Measurements from ENCODE around the gene HMGCS1. TPM values are rescaled to one million over a fixed set of nuclear protein-coding genes. Genes with fewer than 3 reads are reported as not detected.

The HMGCS1 gene
- total and polyA plus RNA-seq, 2 of the 8 experiments (the other 6 are each of a cell fraction or from before 2014, with no cell fraction given), result 63.6 to 236 TPM

GRCh38 chr5:43286623-43287022 lies 26.6 kb downstream of the HMGCS1 start:
- Histone ChIP-seq H3K9me3 (ENCODE audit: insufficient read depth in 2 of 2, low read depth in 1 of 2, low read length in 1 of 2) (no peaks in the 10 kb centered on the region), H4K91ac (replicated peaks; ENCODE audit: insufficient read length, low read length) (no peak overlapping the region), H3K18ac (ENCODE audit: extremely low read depth, low read length) (no peak overlapping the region), H3K79me1 (ENCODE audit: low read depth, low read length) (no peaks in the 10 kb centered on the region), H4K20me1 (replicated peaks in 1 of 2; ENCODE audit: control insufficient read depth in 1 of 2, insufficient read depth in 2 of 2, low read length in 2 of 2) (peaks cover 0 to 2% of the 10 kb centered on the region in 2 experiments), H3K23ac (ENCODE audit: insufficient read length) (no peak overlapping the region), H3K4ac (replicated peaks; ENCODE audit: insufficient read length, low read depth, low read length) (no peak overlapping the region), H2BK15ac (ENCODE audit: low read length) (no peak overlapping the region), H3K14ac (ENCODE audit: insufficient read length) (no peak overlapping the region), H3K79me2 (ENCODE audit: control insufficient read depth in 1 of 2, insufficient read depth in 2 of 2, low read length in 2 of 2) (no peaks in the 10 kb centered on the region), H4K8ac (ENCODE audit: extremely low read depth, insufficient read depth, low read length) (no peak overlapping the region), H3K36me3 (ENCODE audit: control insufficient read depth in 2 of 4, insufficient read depth in 4 of 4, low read length in 3 of 4) (peaks cover 0 to 45% (median 21%) of the 10 kb centered on the region in 4 experiments; a peak in 6 of 8 replicates), H2AK5ac (ENCODE audit: low read depth, low read length) (no peak overlapping the region), H3K9ac (replicated peaks in 1 of 4; ENCODE audit: extremely low read depth in 1 of 4, low read depth in 3 of 4, low read length in 3 of 4) (no peak overlapping the region), H3K4me3 (ENCODE audit: extremely low read depth in 1 of 4, insufficient read depth in 2 of 4, low read depth in 3 of 4, low read length in 4 of 4) (no peak overlapping the region), H3K23me2 (ENCODE audit: low read depth, low read length) (no peaks in the 10 kb centered on the region), H3K27ac (ENCODE audit: low read depth, low read length) (no peak overlapping the region), H3K4me1 (replicated peaks in 1 of 4; ENCODE audit: control insufficient read depth in 3 of 4, insufficient read depth in 4 of 4, low read length in 3 of 4) (no peaks in the 10 kb centered on the region), H2BK5ac (ENCODE audit: low read depth, low read length) (no peak overlapping the region), H2BK20ac (ENCODE audit: low read length) (no peak overlapping the region), H3K56ac (replicated peaks; ENCODE audit: insufficient read length, low read depth, low read length) (no peak overlapping the region), H2BK12ac (ENCODE audit: low read depth, low read length) (no peak overlapping the region), H3K4me2 (ENCODE audit: insufficient read depth in 1 of 2, low read depth in 2 of 2, low read length in 2 of 2) (no peak overlapping the region), H2AFZ (ENCODE audit: low read length) (no peak overlapping the region), H4K5ac (ENCODE audit: insufficient read length, low read depth, low read length) (no peak overlapping the region), H2BK120ac (replicated peaks; ENCODE audit: low read depth, low read length) (no peak overlapping the region), H3K27me3 (replicated peaks in 1 of 4; ENCODE audit: control insufficient read depth in 3 of 4, extremely low read depth in 1 of 4, insufficient read depth in 3 of 4, low read length in 3 of 4) (no peaks in the 10 kb centered on the region)
- no peak for FAIRE-seq
- ChIA-PET CTCF (ENCODE audit: partially characterized antibody) (no interaction called here), POLR2A (ENCODE audit: partially characterized antibody) (no interaction called here)
- TF ChIP-seq CEBPB (IDR thresholded peaks at IDR 0.05; ENCODE audit: low read depth, low read length) (no peak), CBX8 (IDR thresholded peaks at IDR 0.05; ENCODE audit: borderline replicate concordance, low read depth, low read length) (no peak), PHF8 (conservative IDR thresholded peaks at IDR 0.05; ENCODE audit: low read depth, low read length) (no peak), SIRT6 (IDR thresholded peaks at IDR 0.05; ENCODE audit: low read length) (no peak), KDM5A (IDR thresholded peaks at IDR 0.05; ENCODE audit: low read length) (no peak), SUZ12 (IDR thresholded peaks at IDR 0.05; ENCODE audit: low read length) (no peak), KDM1A (IDR thresholded peaks at IDR 0.05; ENCODE audit: borderline replicate concordance, low read length) (no peak), RBBP5 (IDR thresholded peaks at IDR 0.05; ENCODE audit: borderline replicate concordance, low read depth, low read length) (no peak), KDM4A (IDR thresholded peaks at IDR 0.05; ENCODE audit: low read depth, low read length, severe bottlenecking) (no peak), MAFK (IDR thresholded peaks at IDR 0.05; ENCODE audit: low read depth, low read length) (no peak), RXRA (IDR thresholded peaks at IDR 0.05; ENCODE audit: insufficient read depth, low read depth, low read length) (no peak), BACH1 (IDR thresholded peaks at IDR 0.05; ENCODE audit: low read length) (no peak), SP1 (IDR thresholded peaks at IDR 0.05; ENCODE audit: low read depth, low read length) (no peak), ATF3 (IDR thresholded peaks at IDR 0.05; ENCODE audit: insufficient read depth, low read depth, low read length) (no peak), RFX5 (IDR thresholded peaks at IDR 0.05; ENCODE audit: borderline replicate concordance, low read depth, low read length) (no peak)
- no peak for DNase-seq (ENCODE audit: low read depth in 1 of 2, low spot score in 2 of 2)

All from H1 (cell line).